ENCODE measurements around the gene PPIL3.

Gene PPIL3

GRCh38 chr2:200878289-200878880 is 10.5 kb downstream of the PPIL3 start:
- DNase-seq = no peak
- Histone ChIP-seq H3K79me2 (ENCODE audit: low read length) (no peaks in the 10 kb centered on the region), H2AFZ (ENCODE audit: low read length) (no peak overlapping the region), H3K27ac (ENCODE audit: low read length) (no peak overlapping the region), H3K9me2 (replicated peaks; ENCODE audit: insufficient read depth, low read length) (no peaks in the 10 kb centered on the region), H3K9me3 (replicated peaks; ENCODE audit: insufficient read depth, low read length) (no peaks in the 10 kb centered on the region), H3K36me3 (replicated peaks; ENCODE audit: insufficient read depth, low read length) (no peaks in the 10 kb centered on the region), H3K4me3 (ENCODE audit: low read length) (no peak overlapping the region), H3K9ac (ENCODE audit: low read length) (no peak overlapping the region), H3F3A (ENCODE audit: insufficient read depth, low read length) (no peaks in the 10 kb centered on the region), H3K27me3 (replicated peaks; ENCODE audit: insufficient read depth, low read length) (no peaks in the 10 kb centered on the region), H3K4me2 (ENCODE audit: low read depth, low read length) (no peak overlapping the region), H4K20me1 (ENCODE audit: insufficient read depth, low read length) (no peaks in the 10 kb centered on the region), H3K4me1 (ENCODE audit: low read length) (no peaks in the 10 kb centered on the region)
- no peak for TF ChIP-seq EZH2phosphoT487 (IDR thresholded peaks at IDR 0.05; ENCODE audit: low read length)
- TF ChIP-seq EZH2 (optimal IDR thresholded peaks at IDR 0.05; ENCODE audit: low read depth, low read length) = no peak
- no peak for TF ChIP-seq CTCF (IDR thresholded peaks at IDR 0.05; ENCODE audit: low read length)

GRCh38 chr2:200877443-200877842 is 11.4 kb downstream of the PPIL3 start:
- H3K36me3 ChIP-seq (replicated peaks; ENCODE audit: insufficient read depth, low read length) = no peaks in the 10 kb centered on the region
- H3K4me1 ChIP-seq (ENCODE audit: low read length) = no peaks in the 10 kb centered on the region
- no peaks in the 10 kb centered on the region for H4K20me1 ChIP-seq (ENCODE audit: insufficient read depth, low read length)
- H3K9ac ChIP-seq (ENCODE audit: low read length) = no peak overlapping the region
- no peak overlapping the region for H3K4me2 ChIP-seq (ENCODE audit: low read depth, low read length)
- no peak for TF ChIP-seq EZH2 (optimal IDR thresholded peaks at IDR 0.05; ENCODE audit: low read depth, low read length)
- no peak for TF ChIP-seq EZH2phosphoT487 (IDR thresholded peaks at IDR 0.05; ENCODE audit: low read length)
- no peak for TF ChIP-seq CTCF (IDR thresholded peaks at IDR 0.05; ENCODE audit: low read length)
- H3K79me2 ChIP-seq (ENCODE audit: low read length) = no peaks in the 10 kb centered on the region
- H2AFZ ChIP-seq (ENCODE audit: low read length) = no peak overlapping the region
- H3K9me3 ChIP-seq (replicated peaks; ENCODE audit: insufficient read depth, low read length) = no peaks in the 10 kb centered on the region
- H3K27me3 ChIP-seq (replicated peaks; ENCODE audit: insufficient read depth, low read length) = no peaks in the 10 kb centered on the region
- H3K27ac ChIP-seq (ENCODE audit: low read length) = no peak overlapping the region
- no peaks in the 10 kb centered on the region for H3F3A ChIP-seq (ENCODE audit: insufficient read depth, low read length)
- no peak overlapping the region for H3K4me3 ChIP-seq (ENCODE audit: low read length)
- no peaks in the 10 kb centered on the region for H3K9me2 ChIP-seq (replicated peaks; ENCODE audit: insufficient read depth, low read length)
- no peak for DNase-seq

GRCh38 chr2:200873560-200873959 is 15.3 kb downstream of the PPIL3 start:
- H3K4me3 ChIP-seq (ENCODE audit: low read length) = no peak overlapping the region
- no peak overlapping the region for H3K4me2 ChIP-seq (ENCODE audit: low read depth, low read length)
- no peak overlapping the region for H3K9ac ChIP-seq (ENCODE audit: low read length)
- H3K36me3 ChIP-seq (replicated peaks; ENCODE audit: insufficient read depth, low read length) = no peaks in the 10 kb centered on the region; the same call in 1 of the 2 replicates
- H2AFZ ChIP-seq (ENCODE audit: low read length) = no peak overlapping the region
- no peak for TF ChIP-seq EZH2 (optimal IDR thresholded peaks at IDR 0.05; ENCODE audit: low read depth, low read length)
- TF ChIP-seq EZH2phosphoT487 (IDR thresholded peaks at IDR 0.05; ENCODE audit: low read length) = no peak
- TF ChIP-seq CTCF (IDR thresholded peaks at IDR 0.05; ENCODE audit: low read length) = no peak
- no peak for DNase-seq
- 0 out of 2 replicates have a peak, but pooled peaks cover 5% of the 10 kb centered on the region for H3K4me1 ChIP-seq (ENCODE audit: low read length)
- H3K79me2 ChIP-seq (ENCODE audit: low read length) = no peaks in the 10 kb centered on the region
- no peaks in the 10 kb centered on the region for H3K9me3 ChIP-seq (replicated peaks; ENCODE audit: insufficient read depth, low read length)
- H4K20me1 ChIP-seq (ENCODE audit: insufficient read depth, low read length) = no peaks in the 10 kb centered on the region
- no peaks in the 10 kb centered on the region for H3F3A ChIP-seq (ENCODE audit: insufficient read depth, low read length)
- no peaks in the 10 kb centered on the region for H3K9me2 ChIP-seq (replicated peaks; ENCODE audit: insufficient read depth, low read length)
- no peak overlapping the region for H3K27ac ChIP-seq (ENCODE audit: low read length)
- no peaks in the 10 kb centered on the region for H3K27me3 ChIP-seq (replicated peaks; ENCODE audit: insufficient read depth, low read length)
